Activated T-helper 9 cell treated with anti-CD3 and anti-CD28 coated beads, Interleukin-2, amount 50 U/mL, for 16 hours (primary cell): ENCODE results near the gene SLX4.

Experiments used
- DNase-seq: peaks from one replicate; pipeline ENCODE4 v3.0.0-alpha.2; 2020; ENCODE audit warnings: low read depth

SLX4 gene

GRCh38 chr16:3553138-3553923, 58.1 kb downstream of the SLX4 start:
- DNase-seq, result no peak

GRCh38 chr16:3550851-3551847, 60.3 kb downstream of the SLX4 start:
- no peak for DNase-seq

- no peak for DNase-seq
These were observed 61.5 kb downstream of the SLX4 start for GRCh38 chr16:3549906-3550305.

- no peak for DNase-seq
These were observed 62.5 kb downstream of the SLX4 start for GRCh38 chr16:3548859-3549258.

- DNase-seq, result no peak
These were observed 63.0 kb downstream of the SLX4 start for GRCh38 chr16:3548445-3548844.

GRCh38 chr16:3546986-3547682, 64.3 kb downstream of the SLX4 start:
- DNase-seq, result no peak

GRCh38 chr16:3542601-3543373, 68.6 kb downstream of the SLX4 start:
- DNase-seq, result no peak

GRCh38 chr16:3541527-3542155, 69.8 kb downstream of the SLX4 start:
- no peak for DNase-seq

GRCh38 chr16:3538222-3538621, 73.2 kb downstream of the SLX4 start:
- no peak for DNase-seq

GRCh38 chr16:3536851-3537250, 74.6 kb downstream of the SLX4 start:
- DNase-seq, result no peak

GRCh38 chr16:3536271-3536731, 75.1 kb downstream of the SLX4 start:
- DNase-seq, result no peak

- no peak for DNase-seq
These were observed 77.3 kb downstream of the SLX4 start for GRCh38 chr16:3534126-3534525.

GRCh38 chr16:3532741-3533140, 78.7 kb downstream of the SLX4 start:
- no peak for DNase-seq
